Measurements from ENCODE around the gene NAA50. TPM values are rescaled to one million over a fixed set of nuclear protein-coding genes. Genes with fewer than 3 reads are reported as not detected.
A peak's percentile ranks its signal among the peaks of the same experiment; 100 is the strongest.

Gene NAA50
- total and polyA plus RNA-seq, 2 experiments from 2014 or later = 103 to 260 TPM

DNA sequence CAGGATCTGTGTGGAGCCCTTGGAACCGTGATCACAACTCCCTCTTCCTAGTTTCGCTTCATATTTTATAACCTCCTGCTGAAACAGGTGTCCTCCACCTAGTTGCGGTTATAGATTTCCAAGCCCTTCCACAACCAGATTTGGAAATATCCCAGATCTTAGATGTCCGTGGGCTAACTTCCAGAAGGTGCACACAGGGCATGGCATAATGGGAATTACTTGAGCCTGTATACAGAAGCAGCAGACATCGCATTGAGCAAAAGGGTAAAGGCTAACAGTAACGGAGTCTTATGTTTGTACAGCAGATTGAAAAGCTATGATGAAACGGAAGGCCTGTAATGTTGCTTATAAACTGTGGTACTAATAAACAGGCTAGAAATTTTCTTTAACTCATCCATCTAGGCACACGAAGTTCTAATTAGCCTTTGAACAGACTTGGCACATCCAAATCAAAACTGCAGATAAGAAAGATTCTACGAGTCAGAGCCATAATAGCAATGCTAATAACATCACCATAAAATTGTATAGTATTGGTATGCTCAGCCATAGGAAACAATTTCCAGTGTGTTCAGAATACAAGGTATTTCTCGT lies 48.5 kb downstream of the NAA50 start:
- Histone ChIP-seq H3K27ac (ENCODE audit: low read depth) (peak overlapping the region; percentile 45; the same call in 1 of the 2 replicates), H4K20me1 (replicated peaks; ENCODE audit: insufficient read depth) (no peaks in the 10 kb centered on the region), H2AFZ (0 out of 2 replicates have a peak overlapping the region, but pooled peaks have one; percentile 24), H3K4me3 (peak overlapping the region; percentile 62), H3K4me2 (peak overlapping the region; percentile 86), H3F3A (replicated peaks; ENCODE audit: low read depth) (no peaks in the 10 kb centered on the region; the same call in 1 of the 2 replicates), H3K9me2 (ENCODE audit: insufficient read depth) (no peaks in the 10 kb centered on the region), H3K36me3 (ENCODE audit: insufficient read depth) (no peaks in the 10 kb centered on the region), H3K4me1 (ENCODE audit: insufficient read depth) (peaks cover 18% of the 10 kb centered on the region), H3K79me2 (replicated peaks; ENCODE audit: insufficient read depth) (peaks cover 31% of the 10 kb centered on the region), H3K27me3 (ENCODE audit: insufficient read depth) (no peaks in the 10 kb centered on the region)
- H3K9me3 Mint-ChIP-seq = no peaks in the 10 kb centered on the region
- H3K36me3 Mint-ChIP-seq (ENCODE audit: low read depth) = peaks cover 3% of the 10 kb centered on the region; the same call in 1 of the 3 replicates
- peaks cover 2% of the 10 kb centered on the region for H3K27me3 Mint-ChIP-seq (ENCODE audit: insufficient read depth, low read depth, poor library complexity)
- no peak overlapping the region for H3K4me3 Mint-ChIP-seq
- DNase-seq (ENCODE audit: low spot score) (no peak), ATAC-seq (no peak)
- H3K27ac Mint-ChIP-seq = no peak overlapping the region
- H3K4me1 Mint-ChIP-seq = peaks cover 13% of the 10 kb centered on the region
- TF ChIP-seq NANOG (IDR thresholded peaks at IDR 0.05; ENCODE audit: borderline replicate concordance) (no peak), ZNF114 (CRISPR knock-in tag; IDR thresholded peaks at IDR 0.05) (no peak), CREB1 (CRISPR knock-in tag; IDR thresholded peaks at IDR 0.05; ENCODE audit: low read depth) (no peak), POLR2AphosphoS5 (IDR thresholded peaks at IDR 0.05; ENCODE audit: low read depth) (no peak), EZH2 (IDR thresholded peaks at IDR 0.05; ENCODE audit: low read depth, unreplicated experiment) (no peak), ZNF331 (CRISPR knock-in tag; IDR thresholded peaks at IDR 0.05; ENCODE audit: low read depth) (no peak)
- TF ChIP-seq, protein P1, sequence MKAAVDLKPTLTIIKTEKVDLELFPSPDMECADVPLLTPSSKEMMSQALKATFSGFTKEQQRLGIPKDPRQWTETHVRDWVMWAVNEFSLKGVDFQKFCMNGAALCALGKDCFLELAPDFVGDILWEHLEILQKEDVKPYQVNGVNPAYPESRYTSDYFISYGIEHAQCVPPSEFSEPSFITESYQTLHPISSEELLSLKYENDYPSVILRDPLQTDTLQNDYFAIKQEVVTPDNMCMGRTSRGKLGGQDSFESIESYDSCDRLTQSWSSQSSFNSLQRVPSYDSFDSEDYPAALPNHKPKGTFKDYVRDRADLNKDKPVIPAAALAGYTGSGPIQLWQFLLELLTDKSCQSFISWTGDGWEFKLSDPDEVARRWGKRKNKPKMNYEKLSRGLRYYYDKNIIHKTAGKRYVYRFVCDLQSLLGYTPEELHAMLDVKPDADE (IDR thresholded peaks at IDR 0.05) = no peak
- TF ChIP-seq, protein P2, sequence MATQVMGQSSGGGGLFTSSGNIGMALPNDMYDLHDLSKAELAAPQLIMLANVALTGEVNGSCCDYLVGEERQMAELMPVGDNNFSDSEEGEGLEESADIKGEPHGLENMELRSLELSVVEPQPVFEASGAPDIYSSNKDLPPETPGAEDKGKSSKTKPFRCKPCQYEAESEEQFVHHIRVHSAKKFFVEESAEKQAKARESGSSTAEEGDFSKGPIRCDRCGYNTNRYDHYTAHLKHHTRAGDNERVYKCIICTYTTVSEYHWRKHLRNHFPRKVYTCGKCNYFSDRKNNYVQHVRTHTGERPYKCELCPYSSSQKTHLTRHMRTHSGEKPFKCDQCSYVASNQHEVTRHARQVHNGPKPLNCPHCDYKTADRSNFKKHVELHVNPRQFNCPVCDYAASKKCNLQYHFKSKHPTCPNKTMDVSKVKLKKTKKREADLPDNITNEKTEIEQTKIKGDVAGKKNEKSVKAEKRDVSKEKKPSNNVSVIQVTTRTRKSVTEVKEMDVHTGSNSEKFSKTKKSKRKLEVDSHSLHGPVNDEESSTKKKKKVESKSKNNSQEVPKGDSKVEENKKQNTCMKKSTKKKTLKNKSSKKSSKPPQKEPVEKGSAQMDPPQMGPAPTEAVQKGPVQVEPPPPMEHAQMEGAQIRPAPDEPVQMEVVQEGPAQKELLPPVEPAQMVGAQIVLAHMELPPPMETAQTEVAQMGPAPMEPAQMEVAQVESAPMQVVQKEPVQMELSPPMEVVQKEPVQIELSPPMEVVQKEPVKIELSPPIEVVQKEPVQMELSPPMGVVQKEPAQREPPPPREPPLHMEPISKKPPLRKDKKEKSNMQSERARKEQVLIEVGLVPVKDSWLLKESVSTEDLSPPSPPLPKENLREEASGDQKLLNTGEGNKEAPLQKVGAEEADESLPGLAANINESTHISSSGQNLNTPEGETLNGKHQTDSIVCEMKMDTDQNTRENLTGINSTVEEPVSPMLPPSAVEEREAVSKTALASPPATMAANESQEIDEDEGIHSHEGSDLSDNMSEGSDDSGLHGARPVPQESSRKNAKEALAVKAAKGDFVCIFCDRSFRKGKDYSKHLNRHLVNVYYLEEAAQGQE (IDR thresholded peaks at IDR 0.05; ENCODE audit: unreplicated experiment) = no peak
- TF ChIP-seq, protein P3, sequence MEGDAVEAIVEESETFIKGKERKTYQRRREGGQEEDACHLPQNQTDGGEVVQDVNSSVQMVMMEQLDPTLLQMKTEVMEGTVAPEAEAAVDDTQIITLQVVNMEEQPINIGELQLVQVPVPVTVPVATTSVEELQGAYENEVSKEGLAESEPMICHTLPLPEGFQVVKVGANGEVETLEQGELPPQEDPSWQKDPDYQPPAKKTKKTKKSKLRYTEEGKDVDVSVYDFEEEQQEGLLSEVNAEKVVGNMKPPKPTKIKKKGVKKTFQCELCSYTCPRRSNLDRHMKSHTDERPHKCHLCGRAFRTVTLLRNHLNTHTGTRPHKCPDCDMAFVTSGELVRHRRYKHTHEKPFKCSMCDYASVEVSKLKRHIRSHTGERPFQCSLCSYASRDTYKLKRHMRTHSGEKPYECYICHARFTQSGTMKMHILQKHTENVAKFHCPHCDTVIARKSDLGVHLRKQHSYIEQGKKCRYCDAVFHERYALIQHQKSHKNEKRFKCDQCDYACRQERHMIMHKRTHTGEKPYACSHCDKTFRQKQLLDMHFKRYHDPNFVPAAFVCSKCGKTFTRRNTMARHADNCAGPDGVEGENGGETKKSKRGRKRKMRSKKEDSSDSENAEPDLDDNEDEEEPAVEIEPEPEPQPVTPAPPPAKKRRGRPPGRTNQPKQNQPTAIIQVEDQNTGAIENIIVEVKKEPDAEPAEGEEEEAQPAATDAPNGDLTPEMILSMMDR (conservative IDR thresholded peaks at IDR 0.05; ENCODE audit: low read depth in 2 of 2) = no peak

All from GM23338 (cell line).